ENCODE measurements around the gene HTD2. TPM values are rescaled to one million over a fixed set of nuclear protein-coding genes. Genes with fewer than 3 reads are reported as not detected.
"Not testable (repeated sequence)": the region's sequence is repeated elsewhere in the genome, so short reads cannot be mapped to it uniquely, and the experiment has no call there.

Gene HTD2
- polyA plus RNA-seq (2013, experiment 1 of 2) = 9.5 TPM
- polyA plus RNA-seq (2013, experiment 2 of 2) = 7.9 TPM

GRCh38 chr3:58305882-58306711 is at the start of gene HTD2, which contains the start of gene RPP14:
Gene HTD2 (plus strand): TSS chr3:58306520. CDS start chr3:58317614, 11,094 bp downstream.
Gene RPP14 (plus strand): TSS chr3:58306245. CDS start chr3:58310330, 4,085 bp downstream.
- H3K36me3 ChIP-seq (ENCODE audit: insufficient read depth, low read length) = peaks cover 27% of the 10 kb centered on the region
- peak within 1 kb of the TSS; percentile 75 for H3K4me3 ChIP-seq (ENCODE audit: low read length)
- no peaks in the 10 kb centered on the region for H3K9me3 ChIP-seq (ENCODE audit: insufficient read depth, low read depth, low read length)
- H3K9ac ChIP-seq (ENCODE audit: low read depth, low read length) = peak within 1 kb of the TSS; percentile 90
- H3K27ac ChIP-seq (ENCODE audit: low read depth, low read length) = peak within 1 kb of the TSS; percentile 96
- 7% methylated on average over 71 of the region's 71 CpGs for WGBS
- H3K4me1 ChIP-seq (ENCODE audit: insufficient read depth, low read length) = 0 out of 2 replicates have a peak, but pooled peaks cover 6% of the 10 kb centered on the region
- H3K27me3 ChIP-seq (ENCODE audit: insufficient read depth, low read length) = no peaks in the 10 kb centered on the region; the same call in 1 of the 2 replicates

- Histone ChIP-seq H3K9ac (ENCODE audit: low read depth, low read length) (no peak overlapping the region), H3K4me3 (ENCODE audit: low read length) (no peak overlapping the region), H3K9me3 (ENCODE audit: insufficient read depth, low read depth, low read length) (no peaks in the 10 kb centered on the region), H3K27me3 (ENCODE audit: insufficient read depth, low read length) (no peaks in the 10 kb centered on the region), H3K36me3 (ENCODE audit: insufficient read depth, low read length) (no peaks in the 10 kb centered on the region), H3K27ac (ENCODE audit: low read depth, low read length) (no peak overlapping the region), H3K4me1 (ENCODE audit: insufficient read depth, low read length) (no peaks in the 10 kb centered on the region)
- 88% methylated on average over 10 of the region's 10 CpGs for WGBS
These were observed 47.8 kb upstream of the HTD2 start for GRCh38 chr3:58258392-58259055.

- Histone ChIP-seq H3K4me1 (ENCODE audit: insufficient read depth, low read length) (no peaks in the 10 kb centered on the region), H3K27me3 (ENCODE audit: insufficient read depth, low read length) (no peaks in the 10 kb centered on the region), H3K27ac (ENCODE audit: low read depth, low read length) (no peak overlapping the region), H3K36me3 (ENCODE audit: insufficient read depth, low read length) (no peaks in the 10 kb centered on the region), H3K9ac (ENCODE audit: low read depth, low read length) (no peak overlapping the region), H3K9me3 (ENCODE audit: insufficient read depth, low read depth, low read length) (no peaks in the 10 kb centered on the region), H3K4me3 (ENCODE audit: low read length) (no peak overlapping the region)
- WGBS = 94% methylated on average over 6 of the region's 6 CpGs
These were observed 46.0 kb upstream of the HTD2 start for GRCh38 chr3:58260261-58260731.

GRCh38 chr3:58260733-58261132 is 45.6 kb upstream of the HTD2 start:
- no peaks in the 10 kb centered on the region for H3K27me3 ChIP-seq (ENCODE audit: insufficient read depth, low read length)
- H3K4me3 ChIP-seq (ENCODE audit: low read length) = no peak overlapping the region
- no peak overlapping the region for H3K9ac ChIP-seq (ENCODE audit: low read depth, low read length)
- 94% methylated on average over 6 of the region's 6 CpGs for WGBS
- no peak overlapping the region for H3K27ac ChIP-seq (ENCODE audit: low read depth, low read length)
- no peaks in the 10 kb centered on the region for H3K9me3 ChIP-seq (ENCODE audit: insufficient read depth, low read depth, low read length)
- H3K4me1 ChIP-seq (ENCODE audit: insufficient read depth, low read length) = no peaks in the 10 kb centered on the region
- no peaks in the 10 kb centered on the region for H3K36me3 ChIP-seq (ENCODE audit: insufficient read depth, low read length)

GRCh38 chr3:58261954-58262666 is 44.2 kb upstream of the HTD2 start:
- WGBS = 94% methylated on average over 3 of the region's 3 CpGs
- Histone ChIP-seq H3K4me3 (ENCODE audit: low read length) (no peak overlapping the region), H3K27me3 (ENCODE audit: insufficient read depth, low read length) (no peaks in the 10 kb centered on the region), H3K9me3 (ENCODE audit: insufficient read depth, low read depth, low read length) (no peaks in the 10 kb centered on the region), H3K27ac (ENCODE audit: low read depth, low read length) (no peak overlapping the region), H3K36me3 (ENCODE audit: insufficient read depth, low read length) (no peaks in the 10 kb centered on the region), H3K4me1 (ENCODE audit: insufficient read depth, low read length) (no peaks in the 10 kb centered on the region), H3K9ac (ENCODE audit: low read depth, low read length) (no peak overlapping the region)

- Histone ChIP-seq H3K36me3 (ENCODE audit: insufficient read depth, low read length) (no peaks in the 10 kb centered on the region), H3K27me3 (ENCODE audit: insufficient read depth, low read length) (no peaks in the 10 kb centered on the region), H3K4me3 (ENCODE audit: low read length) (no peak overlapping the region), H3K9me3 (ENCODE audit: insufficient read depth, low read depth, low read length) (no peaks in the 10 kb centered on the region), H3K9ac (ENCODE audit: low read depth, low read length) (no peak overlapping the region), H3K4me1 (ENCODE audit: insufficient read depth, low read length) (no peaks in the 10 kb centered on the region), H3K27ac (ENCODE audit: low read depth, low read length) (no peak overlapping the region)
- WGBS = no CpG with 5 or more reads among the region's 1 CpG
These were observed 39.7 kb upstream of the HTD2 start for GRCh38 chr3:58266577-58266976.

- not testable (repeated sequence) for H3K27ac ChIP-seq (ENCODE audit: low read depth, low read length); H3K36me3 ChIP-seq (ENCODE audit: insufficient read depth, low read length); H3K9ac ChIP-seq (ENCODE audit: low read depth, low read length)
These were observed 38.8 kb upstream of the HTD2 start for GRCh38 chr3:58267543-58267942.

GRCh38 chr3:58269356-58269755 is 37.0 kb upstream of the HTD2 start:
- Histone ChIP-seq H3K4me3 (ENCODE audit: low read length) (no peak overlapping the region), H3K4me1 (ENCODE audit: insufficient read depth, low read length) (no peaks in the 10 kb centered on the region), H3K27me3 (ENCODE audit: insufficient read depth, low read length) (no peaks in the 10 kb centered on the region), H3K27ac (ENCODE audit: low read depth, low read length) (no peak overlapping the region), H3K9ac (ENCODE audit: low read depth, low read length) (no peak overlapping the region), H3K36me3 (ENCODE audit: insufficient read depth, low read length) (no peaks in the 10 kb centered on the region), H3K9me3 (ENCODE audit: insufficient read depth, low read depth, low read length) (no peaks in the 10 kb centered on the region)
- 94% methylated on average over 2 of the region's 2 CpGs for WGBS

More at GRCh38 chr3:58267543-58267942, 38.8 kb upstream of the HTD2 start:
- not testable (repeated sequence) for H3K27me3 ChIP-seq (ENCODE audit: insufficient read depth, low read length); H3K4me1 ChIP-seq (ENCODE audit: insufficient read depth, low read length); H3K4me3 ChIP-seq (ENCODE audit: low read length); H3K9me3 ChIP-seq (ENCODE audit: insufficient read depth, low read depth, low read length)
- WGBS = 100% methylated on average over 1 of the region's 1 CpG

- Histone ChIP-seq H3K4me1 (ENCODE audit: insufficient read depth, low read length) (no peaks in the 10 kb centered on the region), H3K4me3 (ENCODE audit: low read length) (no peak overlapping the region), H3K36me3 (ENCODE audit: insufficient read depth, low read length) (no peaks in the 10 kb centered on the region), H3K27ac (ENCODE audit: low read depth, low read length) (no peak overlapping the region), H3K9me3 (ENCODE audit: insufficient read depth, low read depth, low read length) (no peaks in the 10 kb centered on the region), H3K9ac (ENCODE audit: low read depth, low read length) (no peak overlapping the region), H3K27me3 (ENCODE audit: insufficient read depth, low read length) (no peaks in the 10 kb centered on the region)
- 95% methylated on average over 2 of the region's 2 CpGs for WGBS
These were observed 35.8 kb upstream of the HTD2 start for GRCh38 chr3:58270485-58270884.

- Histone ChIP-seq H3K9me3 (ENCODE audit: insufficient read depth, low read depth, low read length) (no peaks in the 10 kb centered on the region), H3K36me3 (ENCODE audit: insufficient read depth, low read length) (no peaks in the 10 kb centered on the region), H3K27me3 (ENCODE audit: insufficient read depth, low read length) (no peaks in the 10 kb centered on the region), H3K4me1 (ENCODE audit: insufficient read depth, low read length) (no peaks in the 10 kb centered on the region), H3K9ac (ENCODE audit: low read depth, low read length) (no peak overlapping the region), H3K27ac (ENCODE audit: low read depth, low read length) (no peak overlapping the region), H3K4me3 (ENCODE audit: low read length) (no peak overlapping the region)
- WGBS = 93% methylated on average over 4 of the region's 7 CpGs
These were observed 34.3 kb upstream of the HTD2 start for GRCh38 chr3:58271901-58272501.
